H7 (cell line): ENCODE results near the gene HAND1. TPM values are rescaled to one million over a fixed set of nuclear protein-coding genes. Genes with fewer than 3 reads are reported as not detected.

Experiments used
- DNase-seq: peaks from one replicate; pipeline ENCODE4 v3.0.0; 2012
- H3K27me3 ChIP-seq: 2 replicates; pipeline ENCODE4 v1.6.0; 2011; ENCODE audit warnings: mild to moderate bottlenecking, low read length; ENCODE audit not compliant: control insufficient read depth, insufficient read depth
- H3K36me3 ChIP-seq: replicated peaks from 2 replicates; pipeline ENCODE4 v1.5.1; 2011; ENCODE audit warnings: low read length; ENCODE audit not compliant: control insufficient read depth, insufficient read depth
- H3K4me3 ChIP-seq: 2 replicates; pipeline ENCODE4 v1.5.1; 2011; ENCODE audit warnings: low read depth, mild to moderate bottlenecking, control low read depth, low read length, moderate library complexity; ENCODE audit not compliant: insufficient read depth
- total RNA-seq: library from RNA; depleted of rRNA; stranded (reverse); fragments of >200 nt; shearing (Covaris generic); gene quantifications from 2 replicates; pipeline ENCODE4 v1.2.3, GENCODE V29; 2014; rRNA removed

Gene HAND1
- total RNA-seq, 1 experiment from 2014 or later: not detected

GRCh38 chr5:154444556-154445421, 33.2 kb downstream of the HAND1 start:
- peak; percentile 73 for DNase-seq
- Histone ChIP-seq H3K36me3 (peaks cover 1% of the 10 kb centered on the region; the same call in 1 of the 2 replicates), H3K27me3 (peaks cover 2% of the 10 kb centered on the region; the same call in 1 of the 2 replicates), H3K4me3 (peak overlapping the region; percentile 75)

DNA sequence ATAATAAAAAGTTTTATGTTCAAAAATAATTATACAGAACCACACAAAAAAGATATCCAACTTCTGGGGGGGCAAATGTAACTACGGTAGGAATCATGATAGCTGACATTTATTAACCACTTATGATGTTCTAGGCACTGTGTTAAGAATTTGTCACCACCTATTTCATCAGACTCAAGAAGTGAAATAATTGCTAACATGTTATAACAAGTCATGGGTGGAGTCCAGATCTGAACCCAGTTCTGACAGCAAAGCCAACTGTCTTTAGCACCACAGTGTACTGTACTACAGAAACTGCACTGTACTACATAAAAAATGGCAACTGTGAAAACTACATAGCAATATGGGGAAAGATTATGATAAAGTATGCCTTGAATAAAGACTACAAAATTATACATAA, 35.2 kb downstream of the HAND1 start:
- H3K4me3 ChIP-seq: no peak overlapping the region
- peaks cover 2% of the 10 kb centered on the region; the same call in 1 of the 2 replicates for H3K27me3 ChIP-seq
- DNase-seq: no peak
- H3K36me3 ChIP-seq: peaks cover 4% of the 10 kb centered on the region

DNA sequence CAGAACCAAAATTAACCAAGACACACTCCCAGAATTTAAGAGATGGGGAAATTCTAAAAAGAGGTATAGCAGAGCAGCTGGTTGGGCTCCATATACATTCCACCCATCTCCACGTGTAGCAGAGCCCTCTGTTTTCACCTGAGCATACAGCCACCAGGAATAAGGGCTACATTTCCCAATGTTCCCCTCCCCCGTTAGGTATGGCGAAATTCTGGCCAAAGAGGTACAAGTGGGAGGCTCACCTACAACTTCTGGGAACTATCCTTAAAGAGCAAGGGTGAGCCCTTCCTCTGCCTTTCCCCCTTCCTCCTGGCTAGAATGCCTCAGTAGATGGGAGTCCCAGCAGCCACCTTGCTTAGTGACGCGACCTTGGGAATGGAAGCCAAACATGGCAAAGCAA, 37.5 kb downstream of the HAND1 start:
- Histone ChIP-seq H3K36me3 (peaks cover 8% of the 10 kb centered on the region), H3K4me3 (no peak overlapping the region), H3K27me3 (no peaks in the 10 kb centered on the region)
- no peak for DNase-seq

DNA sequence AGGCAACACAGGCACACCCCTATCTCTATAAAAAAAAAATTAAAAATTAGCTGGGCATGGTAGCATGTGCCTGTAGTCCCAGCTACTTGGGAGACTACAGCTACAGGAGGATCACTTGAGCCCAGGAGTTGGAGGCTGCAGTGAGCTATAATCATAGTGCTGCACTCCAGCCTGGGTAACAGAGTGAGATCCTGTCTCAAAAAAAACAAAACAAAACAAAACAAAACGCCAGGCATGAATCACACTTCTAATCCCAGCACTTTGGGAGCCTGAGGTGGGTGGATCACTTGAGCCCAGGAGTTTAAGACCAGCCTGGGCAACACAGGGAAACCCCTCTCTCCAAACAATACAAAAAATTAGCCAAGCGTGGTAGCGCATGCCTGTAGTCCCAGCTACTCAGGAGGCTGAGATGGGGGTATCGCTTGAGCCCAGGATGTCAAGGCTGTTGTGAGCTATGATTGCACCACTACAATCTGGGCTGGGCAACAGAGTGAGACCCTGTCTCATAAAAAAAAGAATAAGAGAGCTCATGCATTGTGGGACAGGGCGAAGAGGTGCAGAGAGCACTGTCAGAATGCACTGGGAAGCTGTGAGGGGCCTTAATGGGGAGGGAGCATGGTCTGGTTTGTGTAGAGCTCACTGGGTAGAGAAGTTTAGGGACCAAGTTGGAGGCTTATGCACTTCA, 40.6 kb downstream of the HAND1 start:
- no peak for DNase-seq
- no peak overlapping the region for H3K4me3 ChIP-seq
- peaks cover 8% of the 10 kb centered on the region for H3K36me3 ChIP-seq
- H3K27me3 ChIP-seq: no peaks in the 10 kb centered on the region

DNA sequence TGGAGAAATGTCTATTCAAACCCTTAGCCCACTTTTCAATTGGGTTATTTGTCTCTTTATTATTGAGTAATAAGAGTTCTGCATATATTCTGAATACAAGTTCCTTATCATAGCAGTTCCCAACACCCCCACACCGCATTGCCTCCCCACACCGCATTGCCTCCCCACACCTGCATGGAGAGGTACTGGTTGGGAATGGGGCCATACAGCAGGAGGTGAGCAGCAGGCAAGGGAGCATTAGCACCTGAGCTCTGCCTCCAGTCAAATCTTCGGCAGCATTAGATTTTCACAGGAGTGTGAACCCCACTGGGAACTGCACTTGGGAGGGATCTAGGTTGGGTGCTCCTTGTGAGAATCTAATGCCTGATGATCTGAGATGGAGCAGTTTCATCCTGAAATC, 42.8 kb downstream of the HAND1 start:
- Histone ChIP-seq H3K27me3 (no peaks in the 10 kb centered on the region), H3K4me3 (no peak overlapping the region), H3K36me3 (peaks cover 6% of the 10 kb centered on the region)
- DNase-seq: no peak

DNA sequence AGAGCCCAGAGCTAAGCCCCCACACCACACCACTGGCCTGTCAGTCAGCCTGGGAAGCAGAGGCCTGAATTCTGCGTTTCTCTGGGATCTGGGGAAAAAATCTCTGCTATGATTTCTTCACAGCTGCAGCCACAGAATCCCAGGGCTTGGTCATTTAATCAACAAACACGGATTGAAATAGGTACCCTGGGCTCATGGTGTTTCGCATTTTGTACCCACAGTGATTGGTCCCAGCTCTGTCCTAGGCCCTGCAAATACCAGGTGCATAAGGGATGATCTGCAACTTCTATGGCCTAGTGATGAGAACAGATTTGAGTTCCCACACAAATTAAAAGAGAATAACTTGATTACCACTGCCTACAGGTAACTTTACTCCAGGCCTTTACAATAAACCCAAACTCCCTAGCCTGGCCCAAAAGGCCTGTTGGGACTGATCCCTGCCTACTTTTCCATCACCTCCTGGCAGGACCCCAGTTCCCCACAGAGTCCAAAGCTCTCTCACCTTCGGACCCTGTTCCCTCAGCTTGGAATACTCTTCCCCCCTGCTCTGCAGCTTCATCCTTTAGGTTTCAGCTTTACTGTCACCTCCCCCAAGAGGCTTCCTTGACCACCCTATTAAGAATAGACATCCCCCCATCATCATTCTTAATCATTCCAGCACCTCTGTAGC, 46.9 kb downstream of the HAND1 start:
- H3K36me3 ChIP-seq: 0 out of 2 replicates have a peak, but pooled peaks cover 3% of the 10 kb centered on the region

DNA sequence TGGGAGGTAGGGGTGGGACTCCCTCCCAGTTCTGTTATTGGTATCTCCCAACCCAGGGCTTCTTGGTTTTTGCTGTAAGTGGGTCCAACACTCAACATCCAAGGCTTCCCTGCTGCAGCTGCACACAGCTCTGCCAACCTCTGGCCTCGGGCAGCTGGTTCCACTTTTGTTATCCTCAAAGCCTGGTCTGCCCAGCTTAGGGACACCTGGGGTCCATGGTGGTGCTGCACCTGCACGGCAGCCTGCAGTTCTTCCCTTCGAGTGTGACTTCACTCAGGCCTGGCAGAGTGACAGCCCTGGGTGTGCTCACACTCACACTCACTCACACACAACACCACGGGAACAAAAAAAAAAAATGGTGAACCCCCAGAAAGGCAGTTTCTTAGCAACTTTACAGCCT, 47.6 kb downstream of the HAND1 start:
- Histone ChIP-seq H3K27me3 (no peaks in the 10 kb centered on the region), H3K4me3 (no peak overlapping the region), H3K36me3 (no peaks in the 10 kb centered on the region)
- DNase-seq: no peak

More for the DNA sequence above, 46.9 kb downstream of the HAND1 start:
- no peak for DNase-seq
- Histone ChIP-seq H3K4me3 (no peak overlapping the region), H3K27me3 (no peaks in the 10 kb centered on the region)

DNA sequence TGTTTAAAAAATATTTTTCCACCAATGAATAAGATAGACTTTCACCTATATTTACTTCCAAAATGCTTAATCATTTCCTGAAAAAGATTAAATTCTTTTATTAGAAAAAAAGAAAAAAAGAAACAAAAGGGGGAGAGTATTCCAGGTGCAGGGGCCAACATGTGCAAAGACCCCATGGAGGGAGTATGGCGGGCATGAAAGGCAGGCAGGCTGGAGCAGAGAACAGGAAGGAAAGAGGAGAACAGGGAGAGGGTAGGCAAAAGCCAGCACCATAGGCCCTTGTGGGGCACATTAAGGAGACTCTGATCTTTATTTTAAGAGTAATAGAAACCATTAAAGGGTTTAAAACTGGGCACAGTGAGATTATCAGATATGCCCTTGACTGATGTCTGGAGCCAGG, 48.7 kb downstream of the HAND1 start:
- no peak overlapping the region for H3K4me3 ChIP-seq
- H3K36me3 ChIP-seq: no peaks in the 10 kb centered on the region
- H3K27me3 ChIP-seq: no peaks in the 10 kb centered on the region
- DNase-seq: no peak

DNA sequence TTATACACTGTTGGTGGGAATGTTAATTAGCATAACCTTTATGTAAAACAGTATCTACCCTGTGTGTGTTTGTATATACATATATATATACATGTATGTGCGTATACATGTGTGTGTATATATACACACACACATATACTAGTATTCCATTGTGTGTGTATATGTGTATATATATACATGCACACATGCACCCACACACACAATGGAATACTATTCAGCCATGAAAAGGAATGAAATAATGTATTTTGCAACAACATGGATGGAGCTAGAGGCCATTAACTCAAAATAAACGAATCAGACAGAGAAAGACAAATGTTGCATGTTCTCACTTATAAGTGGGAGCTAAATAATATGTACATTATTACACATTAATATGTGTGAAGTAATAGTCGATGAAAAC, 49.8 kb downstream of the HAND1 start:
- no peaks in the 10 kb centered on the region for H3K27me3 ChIP-seq
- no peak overlapping the region for H3K4me3 ChIP-seq
- no peak for DNase-seq
- H3K36me3 ChIP-seq: no peaks in the 10 kb centered on the region

Other genes starting within 250 kb of the HAND1 start
- 14.3 and 22.3 TPM in 2 replicates for gene SAP30L, start 32.2 kb downstream of the HAND1 start, total RNA-seq